ENCODE measurements around the gene NUP88.

Gene NUP88

DNA sequence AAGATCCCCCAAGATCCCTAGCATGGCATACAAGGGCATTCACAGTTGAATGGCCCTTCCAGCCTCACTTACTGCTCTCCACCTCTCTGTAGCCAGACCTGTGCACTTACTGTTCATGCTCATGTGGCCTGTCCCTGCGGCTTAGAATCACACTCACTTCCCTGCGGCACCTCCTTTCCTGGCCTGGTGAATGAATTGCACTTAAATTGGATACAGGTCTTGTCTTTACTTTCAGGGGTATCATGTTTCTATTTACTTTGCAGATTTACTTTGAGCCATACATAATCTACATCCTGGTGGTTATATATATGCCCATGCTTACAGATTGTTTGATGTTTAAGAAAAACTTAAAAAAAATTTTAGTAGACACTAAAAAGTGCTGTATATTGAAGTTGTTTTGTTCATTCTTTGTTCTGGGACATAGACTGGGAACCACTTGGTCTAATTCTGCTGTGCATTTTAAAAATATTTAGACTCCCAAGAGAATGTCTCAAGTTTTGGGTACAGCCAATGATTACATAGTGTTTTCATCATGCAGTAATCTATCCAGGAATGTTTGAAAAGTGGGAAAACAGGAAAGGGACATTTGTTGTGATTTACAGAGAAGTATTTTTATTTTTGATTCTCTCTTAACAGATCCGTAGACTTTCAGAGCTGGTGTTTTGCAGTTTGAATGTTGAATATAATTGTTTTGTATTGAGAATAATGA is 63.9 kb downstream of the NUP88 start:
- DNase-seq (ENCODE audit: low read depth) = no peak

DNA sequence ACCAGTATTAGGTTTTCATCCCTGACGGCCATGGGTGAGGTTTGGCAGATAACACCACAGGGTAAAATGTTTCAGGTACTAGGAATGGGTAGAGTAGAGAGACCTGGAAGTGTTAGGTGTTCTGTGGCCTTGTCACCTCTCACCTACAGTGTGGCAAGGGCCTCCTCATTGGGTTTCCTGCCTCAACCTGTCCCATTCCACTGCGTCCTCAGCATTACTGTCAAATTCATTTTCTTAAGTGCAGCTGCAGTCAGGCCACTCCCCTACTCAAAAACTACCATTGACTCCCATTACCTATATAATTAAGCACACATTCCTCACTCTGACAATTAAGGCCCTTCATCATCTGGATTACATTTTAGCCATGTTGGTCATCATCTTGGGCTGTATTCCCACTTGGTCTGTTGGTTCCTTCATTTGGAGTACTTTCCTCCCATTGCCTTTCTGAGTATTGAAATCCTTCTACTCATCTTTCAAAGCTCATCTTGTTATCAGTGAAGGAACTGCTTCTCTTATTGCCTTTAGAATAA is 64.5 kb downstream of the NUP88 start:
- no peak for DNase-seq (ENCODE audit: low read depth)

GRCh38 chr17:5354310-5354709 is 65.2 kb downstream of the NUP88 start:
- DNase-seq (ENCODE audit: low read depth) = no peak

GRCh38 chr17:5352681-5353289 is 66.7 kb downstream of the NUP88 start:
- no peak for DNase-seq (ENCODE audit: low read depth)

- DNase-seq (ENCODE audit: low read depth) = no peak
These were observed 74.5 kb downstream of the NUP88 start for GRCh38 chr17:5344914-5345313.

All from stimulated activated CD4-positive, alpha-beta T cell treated with anti-CD3 and anti-CD28 coated beads, Interleukin-2, amount 100 ng/mL, for 4 hours (primary cell).